Pulmonary artery endothelial cell (primary cell): ENCODE measurements around the gene TEF. TPM values are rescaled to one million over a fixed set of nuclear protein-coding genes. Genes with fewer than 3 reads are reported as not detected.
"Not testable (repeated sequence)": the region's sequence is repeated elsewhere in the genome, so short reads cannot be mapped to it uniquely, and the experiment has no call there.

Source experiments
- DNase-seq: peaks from one replicate; pipeline ENCODE4 v3.0.0-alpha.2; 2011; ENCODE audit warnings: low read depth, low spot score
- total RNA-seq: library from RNA; depleted of rRNA; stranded (reverse); fragments of >200 nt; gene quantifications from 2 replicates; pipeline ENCODE4 v1.2.3, GENCODE V29; 2014

TEF gene
- total RNA-seq, 1 donor from 2014 or later: 4.0 TPM

DNA sequence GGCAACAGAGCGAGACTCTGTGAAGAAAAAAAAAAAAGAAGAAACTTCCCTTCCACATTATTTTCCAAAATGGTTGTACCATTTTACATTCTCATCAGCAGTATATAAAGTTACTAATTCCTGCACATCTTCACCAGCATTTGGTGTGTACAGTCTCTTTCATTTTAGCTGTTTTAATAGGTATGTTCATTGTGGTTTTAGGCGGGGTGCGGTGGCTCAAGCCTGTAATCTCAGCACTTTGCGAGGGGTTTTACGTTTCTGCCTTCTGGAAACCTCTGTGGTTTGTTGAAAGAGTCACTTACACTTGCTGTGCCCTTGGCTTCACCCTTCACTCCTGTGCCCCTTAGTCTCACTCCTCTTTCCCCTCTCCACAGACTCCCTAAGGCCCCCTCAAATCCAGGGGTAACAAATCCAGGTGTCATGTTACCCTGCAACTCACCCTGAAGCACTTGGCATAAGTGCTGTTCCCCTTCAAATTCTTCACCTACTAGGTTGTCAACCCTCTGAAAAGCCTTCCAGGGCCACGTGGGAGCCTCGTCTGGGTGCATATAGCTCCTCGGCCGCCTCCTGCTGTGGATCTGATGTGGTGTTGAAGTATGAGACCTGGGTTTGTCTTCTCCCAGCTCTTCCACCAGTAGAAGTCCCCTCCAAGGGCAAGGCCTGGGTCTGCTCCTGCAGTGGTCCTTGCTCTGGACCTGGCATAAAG, 44.1 kb downstream of the TEF start:
- no peak for DNase-seq

DNA sequence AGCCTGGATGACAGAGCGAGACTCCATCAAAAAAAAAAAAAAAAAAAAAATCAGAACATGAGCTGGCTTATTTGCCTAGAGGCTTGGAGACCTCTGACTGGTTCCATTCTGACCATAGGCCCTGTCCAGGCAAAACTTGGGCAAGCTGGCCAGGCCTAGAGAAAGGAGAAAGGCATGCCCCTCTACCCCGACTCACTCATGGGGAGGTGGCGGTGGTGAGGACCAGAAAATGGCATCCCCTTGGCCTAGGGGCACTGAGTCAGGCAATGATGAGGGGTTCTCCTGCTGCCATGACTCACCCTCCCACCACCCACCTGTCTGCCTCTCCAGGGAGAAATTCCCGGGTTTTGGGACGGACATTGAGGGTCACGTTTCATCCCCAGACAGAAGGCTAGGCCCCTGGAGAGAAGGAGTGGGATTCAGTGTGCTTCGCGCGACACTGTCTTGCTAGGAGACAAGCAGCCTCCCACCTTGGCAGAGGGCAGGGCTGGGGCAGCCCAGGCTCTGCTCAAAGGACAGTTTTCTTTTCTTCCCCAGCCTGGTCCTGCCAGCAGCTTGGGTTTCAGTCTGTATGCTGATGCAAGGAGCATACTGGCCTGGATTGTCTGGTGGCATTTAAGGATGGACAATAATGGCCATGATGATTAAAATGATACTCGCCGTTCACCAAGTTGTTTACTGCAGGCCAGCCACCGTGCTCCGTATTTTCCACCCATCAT, 47.6 kb downstream of the TEF start:
- no peak for DNase-seq

- DNase-seq: no peak
Measured at GRCh38 chr22:41429951-41430332, 48.2 kb downstream of the TEF start.

- DNase-seq: no peak
Measured at GRCh38 chr22:41431656-41432055, 49.9 kb downstream of the TEF start.

- DNase-seq: not testable (repeated sequence)
Measured at GRCh38 chr22:41433480-41433879, 51.7 kb downstream of the TEF start.

GRCh38 chr22:41434361-41435003, 52.7 kb downstream of the TEF start:
- not testable (repeated sequence) for DNase-seq

- no peak for DNase-seq
Measured at GRCh38 chr22:41435560-41435959, 53.8 kb downstream of the TEF start.

- no peak for DNase-seq
Measured at GRCh38 chr22:41436322-41437113, 54.8 kb downstream of the TEF start.

DNA sequence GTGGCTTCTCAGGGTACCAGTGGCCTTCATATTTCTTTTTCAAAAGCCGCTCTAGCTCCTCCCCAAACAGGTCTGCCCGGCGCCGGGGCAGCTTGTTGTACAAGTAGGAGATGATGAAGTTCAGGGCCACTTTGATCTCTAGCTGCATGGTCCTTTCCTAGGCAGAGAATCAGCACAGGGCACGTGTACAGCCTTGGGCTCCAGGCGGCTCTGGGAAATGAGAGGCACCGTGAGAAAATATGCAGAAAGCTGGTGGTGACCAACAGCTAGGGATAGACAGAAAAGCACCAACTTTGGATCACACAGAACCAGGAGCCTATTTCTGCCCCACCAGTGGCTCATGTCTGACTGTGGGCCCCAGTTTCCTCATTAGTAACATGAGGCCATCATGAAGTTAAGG, 55.5 kb downstream of the TEF start:
- DNase-seq: no peak

GRCh38 chr22:41440511-41440910, 58.8 kb downstream of the TEF start:
- not testable (repeated sequence) for DNase-seq

GRCh38 chr22:41442240-41442792, 60.6 kb downstream of the TEF start:
- DNase-seq: no peak

GRCh38 chr22:41444360-41445128, 62.8 kb downstream of the TEF start:
- peak; percentile 90 for DNase-seq

DNA sequence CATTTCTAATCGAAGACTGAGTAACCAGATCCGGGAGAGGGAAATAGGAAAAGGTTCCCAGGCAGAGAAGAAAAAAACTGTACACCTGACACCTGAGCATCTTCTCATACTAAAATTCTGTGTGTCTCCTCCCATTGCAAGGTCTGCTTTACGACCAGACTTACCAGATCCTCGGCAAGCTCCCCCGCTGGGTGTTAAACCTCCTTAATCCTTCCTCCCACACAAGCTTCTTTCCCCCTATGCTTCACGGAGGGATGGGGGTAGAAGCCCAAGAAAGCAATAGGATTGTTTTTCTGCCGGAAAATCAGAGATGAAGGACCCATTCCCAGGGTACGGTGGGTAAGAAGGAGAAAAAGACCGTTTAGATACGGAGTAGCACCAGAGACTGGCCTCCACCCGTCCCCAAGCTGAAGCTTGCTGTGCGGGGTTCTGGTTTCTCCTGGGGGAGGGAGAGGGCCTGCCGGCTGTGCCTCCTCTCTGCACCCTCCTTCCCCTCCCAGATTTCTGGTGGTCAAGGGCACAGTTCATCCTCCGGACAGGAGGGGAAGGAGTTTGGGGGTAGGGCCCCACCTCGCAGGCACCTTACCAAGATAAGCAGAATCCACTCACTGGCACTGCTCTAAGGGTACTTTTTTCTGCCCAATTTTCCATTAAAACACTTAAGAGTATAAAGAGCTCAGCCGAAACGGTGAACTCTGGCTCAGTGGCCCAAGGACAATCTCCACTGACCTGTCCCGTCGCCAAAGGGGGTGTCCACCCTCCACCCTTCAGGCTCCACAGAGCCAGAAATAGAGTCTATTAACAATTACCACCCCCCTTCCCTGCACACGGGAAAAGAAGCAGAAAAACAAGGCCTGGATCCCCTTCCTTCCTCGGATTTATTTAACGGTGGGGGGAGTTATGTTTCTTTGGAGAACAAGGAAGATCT, 63.7 kb downstream of the TEF start:
- DNase-seq: no peak

- no peak for DNase-seq
Measured at GRCh38 chr22:41446057-41446501, 64.3 kb downstream of the TEF start.

- peak; percentile 86 for DNase-seq
Measured at GRCh38 chr22:41446639-41447434, 65.1 kb downstream of the TEF start, which contains the start of gene TOB2. Gene TOB2, minus strand, starts transcription at chr22:41446801. Its CDS starts 9,456 bp downstream, at chr22:41437345.

DNA sequence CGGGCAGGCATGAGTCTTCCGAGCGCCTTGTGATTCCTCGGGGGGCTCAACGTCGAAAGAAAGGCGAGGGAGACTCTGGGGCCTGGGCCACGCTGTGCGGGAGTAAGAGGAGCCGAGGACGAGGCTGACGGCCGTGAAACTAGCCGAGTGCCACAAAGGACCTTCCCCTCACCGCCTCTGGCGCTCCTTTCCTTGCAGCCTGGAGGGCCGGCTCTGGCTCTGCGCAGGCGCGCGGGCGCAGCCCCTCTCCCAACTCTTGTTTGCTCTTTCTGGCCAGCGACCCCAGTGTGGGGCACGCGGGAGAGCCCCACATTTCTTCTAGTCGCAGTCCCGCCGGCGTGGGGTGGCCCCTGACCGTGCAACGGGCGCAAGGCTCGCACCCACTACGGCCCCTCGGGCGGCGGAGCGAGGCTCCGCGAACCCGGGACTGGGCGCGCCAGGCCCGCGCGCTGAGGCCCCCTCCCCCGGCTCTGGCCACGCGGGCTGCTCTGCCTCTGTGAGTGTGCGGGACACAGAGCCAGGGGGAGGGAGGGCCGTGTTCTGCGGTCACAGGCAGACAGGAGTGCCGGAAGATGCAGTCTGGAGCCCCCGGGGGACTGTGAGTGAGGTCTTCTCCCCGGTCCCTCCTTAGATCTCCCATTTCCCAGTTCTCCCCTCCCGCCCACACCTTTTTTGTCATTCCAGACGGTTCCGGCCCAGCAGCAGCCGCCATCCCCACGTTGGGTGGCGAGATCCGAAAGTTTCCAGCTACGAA, 65.9 kb downstream of the TEF start:
- DNase-seq: peak; percentile 30

- DNase-seq: peak; percentile 98
Measured at GRCh38 chr22:41448189-41448808, 66.6 kb downstream of the TEF start.
